Stimulated activated memory B cell treated with anti-CD40 and anti-IgM and Interleukin-4, amounts not matched to agents 10 μg/mL and 1 μg/mL and 100 μg/mL, for 72 hours (primary cell): ENCODE measurements around the gene SERPINA5.

ENCODE experiments used
- ATAC-seq: fragments of 150-1000 bp; cut with Tn5 transposase; 2 replicates; pipeline ENCODE4 v1.10.0; 2021
- H3K27ac Mint-ChIP-seq: one replicate; pipeline ENCODE4 v1.8.0; 2022; ENCODE audit warnings: mild to moderate bottlenecking, mixed read lengths
- H3K27me3 Mint-ChIP-seq: one replicate; pipeline ENCODE4 v1.8.0; 2022; ENCODE audit warnings: mixed read lengths
- H3K36me3 Mint-ChIP-seq: one replicate; pipeline ENCODE4 v1.8.0; 2022; ENCODE audit warnings: mixed read lengths
- H3K4me1 Mint-ChIP-seq: one replicate; pipeline ENCODE4 v1.8.0; 2022; ENCODE audit warnings: mixed read lengths
- H3K4me3 Mint-ChIP-seq: one replicate; pipeline ENCODE4 v1.8.0; 2022; ENCODE audit warnings: mild to moderate bottlenecking, moderate library complexity, mixed read lengths
- H3K9me3 Mint-ChIP-seq: one replicate; pipeline ENCODE4 v1.8.0; 2022; ENCODE audit warnings: mixed read lengths

SERPINA5 gene

GRCh38 chr14:94581127-94581999 is at the start of gene SERPINA5:
Gene SERPINA5, plus strand, starts transcription at chr14:94581426. Its CDS starts 5,937 bp downstream, at chr14:94587363.
- Mint-ChIP-seq H3K4me1 (no peaks in the 10 kb centered on the region), H3K36me3 (no peaks in the 10 kb centered on the region), H3K27ac (no peak within 1 kb of the TSS), H3K9me3 (no peaks in the 10 kb centered on the region), H3K4me3 (no peak within 1 kb of the TSS), H3K27me3 (no peaks in the 10 kb centered on the region)
- no peak for ATAC-seq

DNA sequence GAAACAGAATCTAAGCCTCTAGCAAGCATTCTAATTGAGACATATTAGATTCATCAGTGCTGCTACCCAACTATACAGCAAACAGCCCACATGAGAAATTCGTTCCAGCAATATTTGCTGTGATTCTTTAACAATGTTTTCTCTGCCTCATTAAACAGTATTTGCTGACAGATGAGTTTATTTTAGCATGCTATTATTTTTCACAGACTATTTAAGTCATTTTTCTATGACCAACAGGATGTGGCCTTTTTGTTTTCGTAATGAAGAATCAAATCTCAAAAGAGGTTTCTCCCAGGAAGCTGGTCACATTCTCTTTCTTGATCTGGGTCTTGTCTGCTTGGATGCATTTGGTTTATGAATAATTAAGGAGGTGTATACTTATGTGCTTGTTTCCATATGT is 48.8 kb upstream of the SERPINA5 start:
- Mint-ChIP-seq H3K36me3 (no peaks in the 10 kb centered on the region), H3K27me3 (no peaks in the 10 kb centered on the region), H3K4me3 (no peak overlapping the region), H3K27ac (no peak overlapping the region), H3K4me1 (no peaks in the 10 kb centered on the region), H3K9me3 (peaks cover under 1% of the 10 kb centered on the region)
- no peak for ATAC-seq

DNA sequence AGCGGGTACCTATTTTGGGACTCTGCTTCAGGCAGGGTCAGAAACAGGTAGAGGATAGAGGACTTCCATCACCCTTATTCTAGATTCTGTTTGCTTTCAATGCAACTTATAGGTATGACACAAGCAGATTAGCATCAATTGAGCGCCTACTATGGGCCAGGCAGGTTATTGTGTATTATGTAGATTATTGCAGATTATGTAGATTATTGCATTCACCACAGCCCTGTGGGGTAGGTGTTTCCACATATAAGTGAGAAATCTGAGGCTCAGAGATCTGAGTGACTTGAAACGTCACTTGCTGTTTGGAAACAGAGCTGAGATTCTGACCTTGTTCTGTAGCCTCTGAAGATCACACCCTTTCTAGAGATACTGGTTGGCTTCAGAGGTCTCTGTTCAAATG is 45.7 kb upstream of the SERPINA5 start:
- Mint-ChIP-seq H3K36me3 (no peaks in the 10 kb centered on the region), H3K27ac (no peak overlapping the region), H3K9me3 (no peaks in the 10 kb centered on the region), H3K4me3 (no peak overlapping the region), H3K4me1 (no peaks in the 10 kb centered on the region), H3K27me3 (no peaks in the 10 kb centered on the region)
- ATAC-seq = no peak

DNA sequence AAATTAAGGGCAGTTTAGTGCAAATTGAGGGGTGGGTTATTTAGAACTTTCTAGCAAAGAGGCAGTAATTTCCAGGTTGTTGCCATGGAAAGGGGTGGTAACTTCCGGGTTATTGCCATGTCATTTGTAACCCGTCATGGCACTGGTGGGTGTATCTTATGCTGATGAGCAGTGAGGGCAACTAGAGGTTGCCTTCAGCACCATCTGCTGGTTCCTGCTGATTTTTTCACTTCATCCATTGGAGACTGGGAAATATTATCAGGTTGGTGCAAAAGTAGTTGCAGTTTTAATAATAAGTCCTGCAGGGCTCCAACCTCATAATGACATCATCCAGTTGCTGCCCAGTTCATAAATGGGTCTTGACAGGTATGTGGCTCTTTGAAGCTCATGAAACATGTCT is 44.4 kb upstream of the SERPINA5 start:
- H3K27ac Mint-ChIP-seq = no peak overlapping the region
- H3K4me3 Mint-ChIP-seq = no peak overlapping the region
- no peaks in the 10 kb centered on the region for H3K9me3 Mint-ChIP-seq
- no peaks in the 10 kb centered on the region for H3K36me3 Mint-ChIP-seq
- H3K27me3 Mint-ChIP-seq = no peaks in the 10 kb centered on the region
- ATAC-seq = no peak
- H3K4me1 Mint-ChIP-seq = no peaks in the 10 kb centered on the region

DNA sequence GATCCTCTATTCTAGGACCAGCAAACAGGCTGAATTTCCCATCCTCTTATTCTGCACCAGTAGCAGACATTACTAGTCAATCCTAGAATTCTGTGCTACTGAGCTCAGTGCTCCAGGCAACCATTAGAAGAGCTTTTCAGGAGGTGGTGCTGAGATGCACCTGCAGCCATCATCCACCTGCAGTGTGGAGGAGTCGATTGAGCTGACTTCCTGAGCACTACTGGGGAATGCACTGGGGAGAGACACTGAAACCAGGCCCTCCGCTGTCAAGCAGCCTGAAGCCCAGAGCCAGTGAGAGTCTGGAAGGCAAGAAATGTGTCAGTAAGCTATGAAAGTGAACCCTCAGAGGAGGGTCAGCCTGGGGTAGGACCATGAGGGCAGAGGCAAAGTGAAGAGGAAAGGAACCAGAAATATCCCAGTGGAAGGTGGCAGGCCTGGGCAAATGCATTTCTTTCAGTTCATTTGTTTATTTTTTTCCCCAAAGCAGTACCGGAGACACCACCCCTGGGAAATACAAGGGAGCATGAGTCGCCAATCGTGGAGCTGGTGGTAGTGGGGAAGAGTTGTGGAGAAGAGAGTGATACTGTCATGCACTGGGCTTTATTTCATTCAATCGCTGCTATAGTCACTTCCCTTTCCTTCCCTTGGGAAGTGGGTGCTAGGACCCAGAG is 43.0 kb upstream of the SERPINA5 start:
- no peak overlapping the region for H3K27ac Mint-ChIP-seq
- no peaks in the 10 kb centered on the region for H3K27me3 Mint-ChIP-seq
- no peaks in the 10 kb centered on the region for H3K36me3 Mint-ChIP-seq
- H3K4me1 Mint-ChIP-seq = no peaks in the 10 kb centered on the region
- H3K9me3 Mint-ChIP-seq = no peaks in the 10 kb centered on the region
- H3K4me3 Mint-ChIP-seq = no peak overlapping the region
- no peak for ATAC-seq

- H3K4me3 Mint-ChIP-seq = no peak overlapping the region
- H3K36me3 Mint-ChIP-seq = no peaks in the 10 kb centered on the region
- H3K27ac Mint-ChIP-seq = no peak overlapping the region
- H3K9me3 Mint-ChIP-seq = no peaks in the 10 kb centered on the region
- no peak for ATAC-seq
- H3K4me1 Mint-ChIP-seq = no peaks in the 10 kb centered on the region
- no peaks in the 10 kb centered on the region for H3K27me3 Mint-ChIP-seq
These were observed 42.0 kb upstream of the SERPINA5 start for GRCh38 chr14:94539181-94539580.

GRCh38 chr14:94540031-94540794 is 41.0 kb upstream of the SERPINA5 start:
- H3K4me1 Mint-ChIP-seq = no peaks in the 10 kb centered on the region
- H3K4me3 Mint-ChIP-seq = no peak overlapping the region
- ATAC-seq = no peak
- H3K9me3 Mint-ChIP-seq = no peaks in the 10 kb centered on the region
- no peaks in the 10 kb centered on the region for H3K27me3 Mint-ChIP-seq
- H3K27ac Mint-ChIP-seq = no peak overlapping the region
- no peaks in the 10 kb centered on the region for H3K36me3 Mint-ChIP-seq

GRCh38 chr14:94541234-94541975 is 39.8 kb upstream of the SERPINA5 start:
- H3K27me3 Mint-ChIP-seq = no peaks in the 10 kb centered on the region
- H3K36me3 Mint-ChIP-seq = no peaks in the 10 kb centered on the region
- no peak for ATAC-seq
- H3K4me3 Mint-ChIP-seq = no peak overlapping the region
- H3K4me1 Mint-ChIP-seq = no peaks in the 10 kb centered on the region
- no peak overlapping the region for H3K27ac Mint-ChIP-seq
- H3K9me3 Mint-ChIP-seq = peaks cover under 1% of the 10 kb centered on the region

- Mint-ChIP-seq H3K27ac (no peak overlapping the region), H3K4me3 (no peak overlapping the region), H3K9me3 (peaks cover 5% of the 10 kb centered on the region), H3K27me3 (no peaks in the 10 kb centered on the region), H3K36me3 (no peaks in the 10 kb centered on the region), H3K4me1 (no peaks in the 10 kb centered on the region)
- ATAC-seq = no peak
These were observed 39.0 kb upstream of the SERPINA5 start for GRCh38 chr14:94542111-94542810.

DNA sequence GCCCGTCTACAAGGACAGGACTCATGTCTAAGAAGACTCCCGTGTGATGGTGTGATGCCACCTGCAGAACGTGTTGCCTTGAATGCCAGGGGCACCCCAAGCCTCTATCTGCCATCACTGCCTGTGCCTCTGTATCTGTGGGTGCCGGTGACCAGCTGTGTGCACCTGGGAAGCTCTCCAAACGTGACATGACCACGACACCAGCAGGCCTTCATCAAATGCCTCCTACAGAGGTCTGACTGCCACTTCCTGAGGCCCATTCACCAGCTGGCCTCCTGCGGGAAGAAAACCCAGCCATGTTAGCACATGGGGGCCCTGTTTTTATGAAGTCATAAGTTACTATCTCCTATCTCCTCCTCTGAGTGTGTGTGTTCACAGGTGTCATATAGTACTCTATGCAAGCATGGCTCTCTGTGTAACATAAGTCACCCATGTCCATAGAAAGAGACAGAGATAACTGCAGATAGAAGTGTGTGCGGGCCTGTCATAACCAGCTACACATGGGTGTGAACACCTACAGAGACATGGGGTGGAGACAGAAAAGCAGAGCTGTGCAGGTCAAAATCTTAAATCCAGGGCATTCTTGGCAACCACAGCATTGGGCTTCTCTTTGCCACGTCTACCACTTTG is 38.3 kb upstream of the SERPINA5 start:
- H3K27ac Mint-ChIP-seq = no peak overlapping the region
- no peak for ATAC-seq
- H3K27me3 Mint-ChIP-seq = no peaks in the 10 kb centered on the region
- H3K9me3 Mint-ChIP-seq = peaks cover 5% of the 10 kb centered on the region
- H3K36me3 Mint-ChIP-seq = no peaks in the 10 kb centered on the region
- H3K4me1 Mint-ChIP-seq = no peaks in the 10 kb centered on the region
- H3K4me3 Mint-ChIP-seq = no peak overlapping the region

- no peaks in the 10 kb centered on the region for H3K27me3 Mint-ChIP-seq
- no peak overlapping the region for H3K4me3 Mint-ChIP-seq
- no peaks in the 10 kb centered on the region for H3K36me3 Mint-ChIP-seq
- no peaks in the 10 kb centered on the region for H3K4me1 Mint-ChIP-seq
- no peak overlapping the region for H3K27ac Mint-ChIP-seq
- ATAC-seq = no peak
- peaks cover 5% of the 10 kb centered on the region for H3K9me3 Mint-ChIP-seq
These were observed 37.6 kb upstream of the SERPINA5 start for GRCh38 chr14:94543449-94544124.

DNA sequence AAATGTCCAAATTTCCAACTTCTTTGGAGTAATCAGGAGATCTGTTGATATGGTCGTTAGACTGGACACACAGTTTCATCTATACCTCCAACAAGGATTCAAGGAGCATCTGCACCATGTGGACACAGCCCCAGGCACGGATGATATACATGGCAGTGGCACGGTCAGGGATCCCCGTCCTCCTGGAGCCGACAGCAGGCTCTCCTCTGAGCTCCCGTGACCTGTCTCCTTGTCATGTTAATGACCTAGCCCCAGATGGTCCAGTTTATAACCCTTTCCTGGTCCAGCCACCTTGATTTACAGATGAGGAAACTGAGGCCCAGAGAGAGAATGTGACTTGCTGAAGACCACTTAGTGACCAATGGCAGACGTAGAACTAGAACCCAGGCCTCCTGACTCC is 36.5 kb upstream of the SERPINA5 start:
- Mint-ChIP-seq H3K36me3 (no peaks in the 10 kb centered on the region), H3K27me3 (no peaks in the 10 kb centered on the region), H3K9me3 (peaks cover 5% of the 10 kb centered on the region), H3K4me1 (no peaks in the 10 kb centered on the region), H3K4me3 (no peak overlapping the region), H3K27ac (no peak overlapping the region)
- no peak for ATAC-seq

DNA sequence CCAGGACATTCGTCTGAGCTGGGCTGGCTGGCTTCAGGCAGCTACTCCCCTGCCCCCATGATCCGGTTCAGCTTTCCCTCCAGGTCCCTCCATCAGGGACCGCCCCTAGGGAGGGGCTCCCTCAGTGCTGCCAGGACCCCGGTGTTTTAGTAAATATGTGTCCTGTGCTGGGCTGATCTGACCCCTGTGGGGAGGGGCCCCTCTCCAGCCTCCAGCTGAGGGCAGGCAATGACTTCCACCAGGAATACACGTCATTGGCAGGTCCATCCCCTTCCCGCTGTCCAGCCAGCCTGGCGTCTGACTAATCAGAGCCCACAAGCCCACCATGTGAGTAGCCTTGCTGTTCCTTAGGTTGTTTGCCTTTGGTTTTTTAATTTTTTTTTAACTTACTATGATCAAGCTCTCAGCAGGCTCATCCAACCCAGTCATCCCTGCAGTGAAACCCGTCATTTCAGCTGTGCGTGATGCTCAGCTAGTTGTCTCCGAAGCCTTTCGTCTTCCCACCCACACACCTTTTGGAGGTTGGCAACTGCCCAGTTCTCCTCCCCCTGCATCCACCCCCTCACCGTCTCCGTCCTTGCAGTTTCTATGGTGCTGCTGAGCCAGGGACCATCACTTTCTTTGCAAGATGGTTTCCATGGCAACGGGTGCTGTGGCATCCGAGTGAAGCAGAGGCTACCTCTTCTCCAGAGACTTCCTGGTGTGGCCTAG is 35.9 kb upstream of the SERPINA5 start:
- no peaks in the 10 kb centered on the region for H3K36me3 Mint-ChIP-seq
- H3K27me3 Mint-ChIP-seq = no peaks in the 10 kb centered on the region

More for the DNA sequence above, 35.9 kb upstream of the SERPINA5 start:
- Mint-ChIP-seq H3K4me1 (no peaks in the 10 kb centered on the region), H3K9me3 (peaks cover 5% of the 10 kb centered on the region), H3K4me3 (no peak overlapping the region), H3K27ac (no peak overlapping the region)
- no peak for ATAC-seq
